Pons (tissue), 1 donor: ENCODE results near the gene DDX10.

Source experiments
- DNase-seq: peaks from one replicate; pipeline ENCODE4 v3.0.0-alpha.2; 2016; ENCODE audit warnings: low spot score

The DDX10 gene

DNA sequence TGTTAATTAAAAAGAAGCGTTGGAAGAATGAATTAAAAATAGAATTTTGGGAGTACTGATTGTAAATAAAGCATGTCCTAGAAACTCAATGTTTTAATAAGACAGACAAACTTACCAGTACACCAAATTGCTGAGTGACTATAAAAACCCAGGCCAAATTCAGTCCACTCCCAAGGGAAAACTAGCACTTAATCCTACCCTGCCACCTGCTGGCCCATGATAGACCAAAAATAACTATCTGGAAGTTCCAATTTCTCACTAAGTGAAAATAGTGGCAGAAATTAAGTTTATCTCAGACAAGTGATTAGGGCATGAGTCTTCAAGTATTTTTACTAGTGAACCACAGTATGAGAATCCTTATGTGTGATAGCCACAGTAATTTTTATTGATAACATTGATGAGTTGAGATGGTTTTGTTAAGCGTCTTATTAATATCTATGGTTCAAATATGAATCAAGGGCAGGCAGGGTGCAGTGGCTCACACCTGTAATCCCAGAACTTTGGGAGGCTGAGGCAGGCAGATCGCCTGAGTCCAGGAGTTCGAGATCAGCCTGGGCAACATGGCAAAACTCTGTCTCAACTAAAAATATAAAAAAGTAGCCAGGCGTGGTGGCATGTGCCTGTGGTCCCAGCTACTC lies 9.8 kb upstream of the DDX10 start:
- DNase-seq = peak; percentile 32

DNA sequence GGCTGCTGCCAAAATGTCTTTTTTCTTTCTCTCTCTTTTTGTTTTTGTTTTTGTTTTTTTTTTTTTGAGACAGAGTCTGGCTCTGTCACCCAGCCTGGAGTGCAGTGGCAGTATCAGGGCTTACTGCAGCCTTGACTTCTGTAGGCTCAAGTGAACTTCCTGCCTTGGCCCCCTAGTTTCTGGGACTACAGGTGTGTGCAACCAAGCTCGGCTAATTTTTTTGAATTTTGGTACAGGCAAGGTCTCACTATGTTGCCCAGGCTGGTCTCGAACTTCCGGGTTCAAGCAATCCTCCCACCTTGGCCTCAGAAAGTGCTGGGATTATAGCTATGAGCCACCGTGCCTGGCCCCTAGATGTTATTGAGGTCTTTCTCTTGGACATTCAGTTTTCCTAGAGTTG lies 2.2 kb upstream of the DDX10 start:
- no peak for DNase-seq

DNA sequence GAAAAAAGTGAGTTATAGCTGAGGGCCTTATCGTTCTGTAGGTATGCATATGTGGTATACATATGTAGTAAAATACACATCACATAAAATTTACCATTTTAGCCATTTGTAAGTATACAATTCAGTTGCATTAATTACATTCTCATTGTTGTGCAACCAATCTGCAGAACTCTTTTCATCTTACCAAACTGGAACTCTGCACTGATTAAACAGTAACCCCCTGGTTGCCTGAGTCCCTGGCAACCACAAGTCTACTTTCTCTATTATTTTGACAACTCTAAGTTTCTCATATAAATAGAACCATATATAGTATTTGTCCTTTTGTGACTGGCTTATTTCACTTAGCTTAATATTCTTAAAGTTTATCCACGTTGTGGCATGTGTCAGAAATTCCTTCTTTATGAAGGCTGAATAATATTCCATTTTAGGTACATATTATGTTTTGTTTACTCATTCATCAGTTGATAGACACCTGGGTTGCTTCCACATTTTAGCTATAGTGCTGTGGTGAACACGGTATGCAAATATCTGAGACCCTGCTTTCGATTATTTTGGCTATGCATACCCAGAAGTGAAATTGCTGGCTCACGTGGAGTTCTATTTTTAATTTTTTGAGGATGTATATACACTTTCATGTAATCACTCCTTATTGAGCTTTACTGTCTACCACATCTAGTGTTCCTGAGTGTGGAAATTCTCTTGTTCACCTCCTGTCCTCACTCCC lies 1.6 kb upstream of the DDX10 start:
- DNase-seq = no peak

GRCh38 chr11:108666373-108666772 lies 1.5 kb downstream of the DDX10 start:
- no peak for DNase-seq

- DNase-seq = no peak
Measured at GRCh38 chr11:108669286-108669685, 4.4 kb downstream of the DDX10 start.

DNA sequence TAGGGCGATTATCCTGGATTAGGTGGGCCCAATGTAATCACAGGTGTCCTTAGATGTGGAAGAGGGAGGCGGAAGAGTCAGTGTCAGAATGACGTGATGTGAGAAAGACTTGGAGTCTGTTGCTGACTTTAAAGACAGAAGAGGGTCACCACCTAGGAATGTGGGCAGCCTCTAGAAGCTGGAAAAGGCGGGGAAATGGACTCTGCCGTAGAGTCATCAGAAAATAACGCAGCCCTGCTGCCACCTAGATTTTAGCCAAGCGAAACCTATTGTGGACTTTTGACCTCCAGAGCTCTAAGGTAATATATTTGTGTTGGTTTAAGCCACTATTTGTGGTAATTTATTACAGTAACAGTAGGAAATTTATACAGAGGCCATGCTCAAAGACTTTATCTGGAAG lies 4.8 kb downstream of the DDX10 start:
- DNase-seq = no peak

DNA sequence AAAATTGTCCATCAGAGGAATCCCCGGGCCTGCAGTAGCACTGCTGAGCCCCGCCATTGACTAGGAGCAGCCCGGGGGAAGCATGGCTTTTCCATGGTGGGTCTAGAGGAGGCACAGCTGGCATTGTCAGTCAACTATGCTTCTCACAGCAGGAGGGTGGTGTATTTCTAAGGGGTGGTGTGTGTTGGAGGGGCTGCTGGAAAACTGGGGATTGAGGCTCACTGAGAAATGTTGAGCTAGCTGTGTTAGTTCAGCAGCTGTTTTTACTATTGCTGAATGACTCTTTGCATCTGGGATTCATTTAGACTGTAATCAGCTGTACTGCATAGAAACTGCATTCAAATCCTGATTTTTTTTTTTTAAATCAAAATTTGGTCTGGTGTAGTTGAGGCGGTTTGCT lies 5.6 kb downstream of the DDX10 start:
- DNase-seq = no peak

DNA sequence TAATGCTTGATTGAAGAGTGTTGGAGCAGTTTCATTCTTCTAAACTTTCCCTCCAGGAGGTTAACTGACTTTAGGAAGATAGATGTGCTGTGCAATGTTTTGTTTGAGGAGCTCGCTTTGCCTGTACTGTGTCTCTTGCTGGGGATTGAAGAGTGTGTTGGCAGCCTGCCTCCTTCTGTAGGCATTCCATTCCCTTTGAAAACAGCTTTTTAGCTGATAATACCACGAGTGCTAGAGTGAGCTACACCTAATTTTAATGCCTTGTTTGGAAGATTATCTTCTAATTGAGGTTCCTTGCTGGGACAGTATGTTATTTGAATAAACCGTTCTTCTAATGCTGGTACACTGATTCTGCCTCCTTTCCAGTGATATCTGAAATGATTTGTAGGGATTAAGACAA lies 7.2 kb downstream of the DDX10 start:
- no peak for DNase-seq

DNA sequence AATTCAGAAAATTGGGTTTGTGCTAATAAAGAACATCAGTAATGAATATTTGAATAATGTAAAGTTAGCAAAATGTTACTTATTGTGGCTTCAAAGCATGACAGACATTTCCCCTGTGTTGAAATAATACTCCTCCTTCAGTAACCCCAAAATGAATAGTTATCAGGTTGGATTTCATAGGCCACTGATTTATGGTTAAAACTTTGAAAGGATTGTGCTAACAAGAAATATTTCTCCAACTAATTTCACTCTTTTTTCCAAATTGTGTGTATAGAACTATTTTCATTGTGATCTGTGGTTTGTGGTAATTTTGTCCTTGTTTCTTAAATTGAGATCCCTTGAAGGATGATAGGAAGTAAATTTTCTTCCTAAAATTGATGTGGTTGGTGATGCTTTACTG lies 7.9 kb downstream of the DDX10 start:
- no peak for DNase-seq

DNA sequence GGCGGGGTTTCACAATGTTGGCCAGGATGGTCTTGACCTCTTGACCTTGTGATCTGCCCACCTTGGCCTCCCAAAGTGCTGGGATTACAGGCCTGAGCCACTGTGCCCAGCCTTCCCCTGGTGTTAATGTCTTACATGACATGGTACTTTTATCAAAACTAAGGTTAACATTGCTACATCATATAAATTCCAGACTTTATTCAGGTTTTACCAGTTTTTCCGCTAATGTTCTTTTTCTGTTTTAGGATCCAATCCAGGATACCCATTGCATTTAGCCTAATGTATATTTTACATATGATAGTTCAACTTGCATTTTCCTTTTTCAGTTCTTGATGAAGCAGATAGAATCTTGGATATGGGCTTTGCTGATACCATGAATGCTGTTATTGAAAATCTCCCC lies 14.2 kb downstream of the DDX10 start:
- no peak for DNase-seq

DNA sequence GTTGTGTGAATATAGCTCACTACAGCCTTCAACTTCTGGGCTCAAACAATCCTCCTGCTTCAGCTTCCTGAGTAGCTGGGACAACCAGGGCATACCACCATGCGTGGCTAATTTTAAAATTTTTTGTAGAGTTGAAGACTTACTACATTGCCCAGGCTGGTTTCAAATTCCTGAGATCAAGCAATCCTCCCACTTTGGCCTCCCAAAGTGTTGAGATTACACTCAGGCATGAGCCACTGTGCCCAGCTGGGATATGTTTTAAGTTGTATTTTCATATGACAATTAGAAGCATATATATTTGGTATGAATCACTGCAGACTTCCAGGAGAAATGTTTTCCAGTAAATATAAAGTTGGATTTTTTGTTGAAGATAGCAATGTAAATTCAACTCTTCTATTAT lies 15.4 kb downstream of the DDX10 start:
- DNase-seq = no peak

DNA sequence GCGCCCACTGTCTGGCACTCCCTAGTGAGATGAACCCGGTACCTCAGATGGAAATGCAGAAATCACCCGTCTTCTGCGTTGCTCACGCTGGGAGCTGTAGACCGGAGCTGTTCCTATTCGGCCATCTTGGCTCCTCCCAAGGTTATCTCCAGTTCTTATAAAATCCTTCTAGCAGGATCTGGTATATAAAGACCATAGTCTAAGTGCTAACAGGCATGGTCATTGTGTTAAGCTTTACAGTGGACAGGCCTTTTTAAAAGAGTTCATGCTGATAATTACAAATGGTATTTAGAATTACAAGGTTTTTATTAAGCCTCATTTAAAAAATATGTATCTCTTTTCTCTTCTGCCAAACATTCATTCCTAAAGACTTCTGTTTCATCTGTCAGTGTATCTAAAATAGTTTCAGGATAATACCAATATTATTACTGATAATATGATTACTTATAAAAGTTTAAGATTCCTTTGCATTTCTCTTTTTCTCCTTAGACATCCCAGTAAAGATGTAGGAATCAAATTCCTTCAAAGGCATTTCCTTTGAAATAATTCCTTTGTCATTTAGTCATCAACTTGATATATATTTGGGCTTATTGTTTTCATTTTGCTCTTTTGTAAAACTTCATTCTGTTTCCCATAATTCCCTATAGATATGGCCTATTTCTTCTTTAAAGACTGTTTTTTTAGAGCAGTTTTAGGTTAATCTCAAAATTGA lies 20.7 kb downstream of the DDX10 start:
- DNase-seq = no peak

GRCh38 chr11:108693852-108694251 lies 29.0 kb downstream of the DDX10 start:
- DNase-seq = no peak

DNA sequence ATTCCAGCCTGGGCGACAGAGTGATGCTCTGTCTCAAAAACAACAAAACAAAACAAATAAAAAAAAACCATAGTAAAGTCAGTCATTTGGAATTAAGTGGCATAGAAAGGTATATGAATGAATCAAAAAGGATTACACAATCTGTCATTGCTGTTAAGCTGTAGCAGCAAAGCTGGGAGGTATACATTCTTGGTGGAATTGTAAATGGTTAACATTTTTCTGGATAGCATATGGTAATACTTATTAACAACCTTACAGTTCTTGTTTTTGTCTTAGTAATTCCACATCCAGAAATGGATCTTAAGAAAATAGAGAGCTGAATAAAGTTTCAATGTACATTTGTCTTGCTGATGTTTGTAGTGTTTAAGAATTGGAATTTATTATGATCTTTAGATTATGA lies 30.0 kb downstream of the DDX10 start:
- no peak for DNase-seq

DNA sequence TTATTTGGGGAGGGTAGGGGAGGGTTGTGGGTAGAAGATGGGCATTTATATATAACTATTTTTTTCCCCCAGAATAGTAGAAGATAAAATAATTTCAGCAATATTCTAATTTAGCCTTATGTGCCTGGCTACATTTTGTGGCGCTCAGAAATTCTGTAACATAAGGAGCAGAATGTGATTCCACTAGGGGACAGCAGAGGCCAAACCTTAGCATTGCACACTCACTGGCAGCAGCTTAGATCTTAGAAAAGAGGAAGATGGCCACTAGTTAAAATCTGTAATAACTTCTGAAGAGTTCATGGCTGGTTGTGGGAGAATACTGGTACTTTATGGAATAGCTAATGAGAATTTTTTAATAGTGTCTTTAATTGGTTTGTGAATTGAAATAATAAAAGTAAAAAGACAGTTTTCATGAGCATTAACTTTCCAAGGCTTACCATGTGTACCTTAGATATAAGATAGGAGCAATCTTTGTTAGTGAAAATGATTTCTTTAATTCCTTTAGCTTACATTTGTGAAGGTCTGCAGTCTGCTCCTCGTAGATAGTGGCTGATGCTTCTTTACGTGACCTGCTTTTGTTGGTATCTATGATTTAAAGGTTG lies 33.1 kb downstream of the DDX10 start:
- DNase-seq = peak; percentile 81

GRCh38 chr11:108698844-108699642 lies 34.2 kb downstream of the DDX10 start:
- DNase-seq = no peak

- no peak for DNase-seq
Measured at GRCh38 chr11:108703916-108704315, 39.0 kb downstream of the DDX10 start.

DNA sequence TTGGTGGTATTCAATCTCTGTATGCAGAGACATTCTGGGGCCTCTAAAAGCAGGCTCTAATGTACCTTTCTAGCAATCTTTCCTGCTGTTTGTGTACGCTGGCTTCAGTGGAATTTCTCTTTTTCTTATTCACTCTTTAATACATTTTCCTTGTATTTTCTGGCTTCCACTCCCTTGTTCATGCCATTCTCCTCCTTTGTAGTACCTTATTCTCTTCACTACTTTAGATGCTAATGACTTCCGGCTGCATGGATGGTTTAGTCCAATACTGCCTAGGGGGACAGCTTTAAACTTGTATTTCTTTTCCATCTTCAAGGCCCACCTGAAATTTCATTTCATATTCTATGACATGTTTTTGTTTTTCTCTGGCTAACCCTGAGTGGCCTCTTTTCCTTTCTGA lies 40.2 kb downstream of the DDX10 start:
- no peak for DNase-seq

- no peak for DNase-seq
Measured at GRCh38 chr11:108708173-108708572, 43.3 kb downstream of the DDX10 start.

DNA sequence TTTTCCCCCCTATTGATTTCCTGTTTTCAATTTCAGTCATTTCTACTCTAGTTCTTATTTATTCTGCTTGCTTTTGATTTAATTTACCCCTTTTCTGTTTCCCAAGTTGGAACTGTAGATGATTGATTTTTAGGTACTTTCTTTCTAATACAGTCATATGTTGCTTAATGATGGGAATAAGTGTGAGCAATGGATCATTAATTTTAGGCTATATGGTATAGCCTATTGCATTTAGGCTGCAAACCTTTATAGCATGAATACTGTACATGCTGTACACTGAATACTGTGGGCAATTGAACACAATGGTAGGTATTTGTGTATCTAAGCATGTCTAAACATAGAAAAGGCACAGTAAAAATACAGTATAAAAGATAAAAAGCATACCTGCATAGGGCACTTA lies 44.9 kb downstream of the DDX10 start:
- no peak for DNase-seq

GRCh38 chr11:108713076-108713790 lies 48.4 kb downstream of the DDX10 start:
- DNase-seq = no peak
